H9 (cell line): ENCODE data around the gene MOV10. TPM values are rescaled to one million over a fixed set of nuclear protein-coding genes. Genes with fewer than 3 reads are reported as not detected.

Source experiments
- DNase-seq: peaks from one replicate; pipeline ENCODE4 v3.0.0-alpha.2; 2017
- H2AFZ ChIP-seq: one replicate; pipeline ENCODE4 v1.6.1; 2013; ENCODE audit warnings: mild to moderate bottlenecking, low read length, control low read depth, moderate library complexity
- H2AK5ac ChIP-seq: 2 replicates; pipeline ENCODE4 v1.6.1; 2013; ENCODE audit warnings: low read length, control low read depth, mixed read lengths; ENCODE audit not compliant: insufficient read length
- H2BK120ac ChIP-seq: one replicate; pipeline ENCODE4 v1.6.1; 2013; ENCODE audit warnings: low read depth, mild to moderate bottlenecking, low read length, control low read depth, inconsistent platforms; ENCODE audit not compliant: poor library complexity, severe bottlenecking
- H2BK12ac ChIP-seq: 2 replicates; pipeline ENCODE4 v1.6.1; 2013; ENCODE audit warnings: low read length, control low read depth, mixed read lengths, low read depth; ENCODE audit not compliant: insufficient read length
- H2BK15ac ChIP-seq: 2 replicates; pipeline ENCODE4 v1.6.1; 2013; ENCODE audit warnings: low read depth, low read length, control low read depth
- H2BK20ac ChIP-seq: one replicate; pipeline ENCODE4 v1.6.1; 2013; ENCODE audit warnings: low read depth, mild to moderate bottlenecking, low read length, control low read depth, inconsistent platforms; ENCODE audit not compliant: poor library complexity, severe bottlenecking
- H2BK5ac ChIP-seq: 2 replicates; pipeline ENCODE4 v1.6.1; 2013; ENCODE audit warnings: low read length, control low read depth, mixed read lengths; ENCODE audit not compliant: insufficient read length
- H3K14ac ChIP-seq: 2 replicates; pipeline ENCODE4 v1.6.1; 2013; ENCODE audit warnings: low read length, control low read depth; ENCODE audit not compliant: insufficient read depth
- H3K18ac ChIP-seq: 2 replicates; pipeline ENCODE4 v1.6.1; 2013; ENCODE audit warnings: low read depth, mild to moderate bottlenecking, mixed read lengths, low read length, control low read depth; ENCODE audit not compliant: insufficient read length
- H3K23ac ChIP-seq: 2 replicates; pipeline ENCODE4 v1.6.1; 2013; ENCODE audit warnings: low read length, control low read depth, mixed read lengths, low read depth; ENCODE audit not compliant: insufficient read length
- H3K23me2 ChIP-seq: 2 replicates; pipeline ENCODE4 v1.6.1; 2013; ENCODE audit warnings: low read depth, mild to moderate bottlenecking, mixed read lengths, low read length, control low read depth; ENCODE audit not compliant: insufficient read length, poor library complexity, severe bottlenecking
- H3K27ac ChIP-seq: 2 replicates; pipeline ENCODE4 v1.5.1; 2013; ENCODE audit warnings: low read length, control low read depth, mixed read lengths, low read depth; ENCODE audit not compliant: insufficient read length
- H3K27me3 ChIP-seq: 2 replicates; pipeline ENCODE4 v1.6.1; 2013; ENCODE audit warnings: low read length, control low read depth, inconsistent platforms; ENCODE audit not compliant: insufficient read depth
- H3K4ac ChIP-seq: 2 replicates; pipeline ENCODE4 v1.6.1; 2013; ENCODE audit warnings: low read depth, mild to moderate bottlenecking, control low read depth, inconsistent platforms, low read length, moderate library complexity
- H3K4me1 ChIP-seq: 2 replicates; pipeline ENCODE4 v1.6.1; 2013; ENCODE audit warnings: low read length, control low read depth, inconsistent platforms; ENCODE audit not compliant: insufficient read depth
- H3K4me2 ChIP-seq: 2 replicates; pipeline ENCODE4 v1.6.1; 2013; ENCODE audit warnings: low read length, control low read depth, mixed read lengths; ENCODE audit not compliant: insufficient read length, insufficient read depth
- H3K56ac ChIP-seq: 2 replicates; pipeline ENCODE4 v1.6.1; 2013; ENCODE audit warnings: low read depth, mild to moderate bottlenecking, mixed read lengths, low read length, control low read depth; ENCODE audit not compliant: insufficient read length
- H3K79me1 ChIP-seq: 2 replicates; pipeline ENCODE4 v1.6.1; 2013; ENCODE audit warnings: low read depth, mild to moderate bottlenecking, moderate library complexity, low read length, control low read depth, inconsistent platforms; ENCODE audit not compliant: insufficient read depth, poor library complexity, severe bottlenecking
- H3K79me2 ChIP-seq: 2 replicates; pipeline ENCODE4 v1.6.1; 2013; ENCODE audit warnings: low read length, control low read depth, inconsistent platforms; ENCODE audit not compliant: insufficient read depth
- H3K9ac ChIP-seq: 2 replicates; pipeline ENCODE4 v1.6.1; 2013; ENCODE audit warnings: low read length, control low read depth, mixed read lengths; ENCODE audit not compliant: insufficient read length; ENCODE audit errors: extremely low read depth
- H3K9me3 ChIP-seq: one replicate; pipeline ENCODE4 v1.6.1; 2013; ENCODE audit warnings: low read depth, low read length, inconsistent platforms; ENCODE audit not compliant: control insufficient read depth
- H3T11ph ChIP-seq: one replicate; pipeline ENCODE4 v1.6.1; 2013; ENCODE audit warnings: mild to moderate bottlenecking, low read length, control low read depth, inconsistent platforms
- H4K20me1 ChIP-seq: one replicate; pipeline ENCODE4 v1.6.1; 2013; ENCODE audit not compliant: control insufficient read depth, insufficient read length, insufficient read depth
- H4K5ac ChIP-seq: 2 replicates; pipeline ENCODE4 v1.6.1; 2013; ENCODE audit warnings: low read depth, mild to moderate bottlenecking, mixed read lengths, low read length, control low read depth; ENCODE audit not compliant: insufficient read length
- H4K8ac ChIP-seq: replicated peaks from 2 replicates; pipeline ENCODE4 v1.6.1; 2013; ENCODE audit warnings: low read length, control low read depth, mixed read lengths, low read depth; ENCODE audit not compliant: insufficient read length
- H4K91ac ChIP-seq: 2 replicates; pipeline ENCODE4 v1.6.1; 2013; ENCODE audit warnings: low read depth, mild to moderate bottlenecking, moderate library complexity, mixed read lengths, low read length, control low read depth; ENCODE audit not compliant: insufficient read length
- H3K27ac Mint-ChIP-seq, 3 experiments: 2 replicates in 2 of 3; 3 replicates in 1 of 3; pipeline ENCODE4 v1.8.0; 2020 to 2021; ENCODE audit warnings: mixed read lengths in 3 of 3, mild to moderate bottlenecking in 1 of 3, moderate library complexity in 1 of 3
- H3K27me3 Mint-ChIP-seq: 2 replicates; pipeline ENCODE4 v1.8.0; 2021; ENCODE audit warnings: low read depth, mild to moderate bottlenecking, moderate library complexity, mixed read lengths
- H3K36me3 Mint-ChIP-seq, 3 experiments: 2 replicates in 2 of 3; 3 replicates in 1 of 3; pipeline ENCODE4 v1.8.0; 2020 to 2021; ENCODE audit warnings: low read depth in 3 of 3, mixed read lengths in 3 of 3; ENCODE audit not compliant: insufficient read depth in 1 of 3
- H3K4me1 Mint-ChIP-seq, 2 experiments: 2 replicates each; pipeline ENCODE4 v1.8.0; 2020; ENCODE audit warnings: mixed read lengths in 2 of 2
- H3K4me3 Mint-ChIP-seq, 2 experiments: 2 replicates in 1 of 2; 3 replicates in 1 of 2; pipeline ENCODE4 v1.8.0; 2020 to 2021; ENCODE audit warnings: mild to moderate bottlenecking in 2 of 2, mixed read lengths in 2 of 2, moderate library complexity in 1 of 2
- H3K9me3 Mint-ChIP-seq, 2 experiments: 2 replicates in 1 of 2; 3 replicates in 1 of 2; pipeline ENCODE4 v1.8.0; 2020; ENCODE audit warnings: mild to moderate bottlenecking in 2 of 2, mixed read lengths in 2 of 2, moderate library complexity in 1 of 2
- whole genome bisulfite sequencing: extraction: QIAGEN DNeasy Blood & Tissue Kit; methylation state at CpG from one replicate; pipeline ENCODE4 v1.1.7; 2013; ENCODE audit warnings: missing lambda C conversion rate, low lambda C conversion rate, mixed read lengths; ENCODE audit not compliant: insufficient read length; ENCODE audit errors: extremely low coverage; 5-methylcytosine and 5-hydroxymethylcytosine counted together
- total RNA-seq: library from RNA; stranded (reverse); gene quantifications from 2 replicates; pipeline ENCODE4 v1.2.1, GENCODE V29; 2021
- TF ChIP-seq, protein P1 (sequence below): fragments of 200-600 bp; sonication (generic); conservative IDR thresholded peaks from 3 replicates; pipeline ENCODE4 v1.8.0; 2021; ENCODE audit warnings: antibody characterized with exemption, mild to moderate bottlenecking

MOV10 gene
- total RNA-seq, 1 experiment from 2014 or later: 77.8 TPM

DNA sequence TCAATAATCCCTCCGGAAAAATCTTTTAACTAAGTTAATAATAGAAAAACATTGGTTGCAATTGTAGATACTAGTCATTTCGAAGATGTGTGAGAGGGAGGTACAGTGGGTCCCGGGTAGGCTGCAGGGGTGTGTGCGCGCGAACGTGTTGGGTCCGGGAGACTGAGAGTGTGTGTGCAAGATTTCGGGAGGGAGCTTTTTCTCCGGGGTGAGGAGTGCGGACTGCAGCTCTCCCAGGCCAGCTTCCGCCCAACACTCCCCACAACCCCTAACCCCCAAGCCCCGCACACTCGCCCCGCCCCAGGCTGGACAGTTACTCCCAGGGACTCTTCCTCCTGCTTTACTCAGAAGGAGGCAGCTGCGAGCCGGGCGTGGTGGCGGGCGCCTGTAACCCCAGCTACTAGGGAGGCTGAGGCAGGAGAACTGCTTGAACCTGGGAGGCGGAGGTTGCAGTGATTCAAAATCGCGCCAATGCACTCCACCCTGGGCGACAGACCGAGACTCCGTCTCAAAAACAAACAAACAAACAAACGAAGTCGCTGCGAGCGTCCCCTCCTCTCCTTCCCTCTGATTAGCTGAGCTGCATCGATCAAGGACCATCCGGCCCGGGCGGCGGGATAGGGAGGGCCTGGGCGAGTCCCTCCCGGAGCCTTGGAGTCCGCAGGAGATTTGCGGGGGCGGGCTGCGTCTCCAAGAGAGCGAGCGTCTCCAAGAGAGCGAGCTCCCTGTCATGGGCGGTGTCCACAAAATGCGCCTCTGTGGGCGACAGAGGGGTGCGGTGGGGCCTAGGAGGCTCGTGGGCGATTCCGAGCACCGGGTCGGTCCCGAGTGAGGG, 68.9 kb downstream of the MOV10 start:
- Histone ChIP-seq H4K5ac (no peak overlapping the region), H3K56ac (no peak overlapping the region), H3K9ac (no peak overlapping the region), H3K27ac (no peak overlapping the region), H2BK15ac (no peak overlapping the region), H3K79me1 (no peaks in the 10 kb centered on the region), H4K8ac (no peak overlapping the region), H2BK20ac (no peak overlapping the region), H4K91ac (no peak overlapping the region), H2BK5ac (no peak overlapping the region), H3K79me2 (no peaks in the 10 kb centered on the region), H3K4ac (no peak overlapping the region), H2AFZ (no peak overlapping the region), H3K4me2 (peak overlapping the region; percentile 52), H3T11ph (no peak overlapping the region), H2BK120ac (no peak overlapping the region), H3K4me1 (no peaks in the 10 kb centered on the region), H3K18ac (no peak overlapping the region), H3K9me3 (no peaks in the 10 kb centered on the region), H3K23me2 (peaks cover 8% of the 10 kb centered on the region), H2BK12ac (no peak overlapping the region), H4K20me1 (no peaks in the 10 kb centered on the region), H3K14ac (peak overlapping the region; percentile 38; the same call in 1 of the 2 replicates), H3K27me3 (peaks cover 13% of the 10 kb centered on the region; the same call in 1 of the 2 replicates), H2AK5ac (no peak overlapping the region), H3K23ac (no peak overlapping the region)
- H3K36me3 Mint-ChIP-seq: peaks cover 0 to 7% (median 0%) of the 10 kb centered on the region in 3 experiments; a peak in 1 of 7 replicates
- H3K4me1 Mint-ChIP-seq: peaks cover 4 to 6% of the 10 kb centered on the region in 2 experiments; a peak in 2 of 4 replicates
- peaks cover 1 to 8% of the 10 kb centered on the region in 2 experiments; a peak in 3 of 5 replicates for H3K9me3 Mint-ChIP-seq
- peak overlapping the region; percentile 30 to 57 for H3K4me3 Mint-ChIP-seq
- DNase-seq: peak; percentile 65
- peaks cover 58% of the 10 kb centered on the region for H3K27me3 Mint-ChIP-seq
- WGBS: no CpG with 5 or more reads among the region's 54 CpGs
- no peak overlapping the region for H3K27ac Mint-ChIP-seq
- TF ChIP-seq, protein P1, sequence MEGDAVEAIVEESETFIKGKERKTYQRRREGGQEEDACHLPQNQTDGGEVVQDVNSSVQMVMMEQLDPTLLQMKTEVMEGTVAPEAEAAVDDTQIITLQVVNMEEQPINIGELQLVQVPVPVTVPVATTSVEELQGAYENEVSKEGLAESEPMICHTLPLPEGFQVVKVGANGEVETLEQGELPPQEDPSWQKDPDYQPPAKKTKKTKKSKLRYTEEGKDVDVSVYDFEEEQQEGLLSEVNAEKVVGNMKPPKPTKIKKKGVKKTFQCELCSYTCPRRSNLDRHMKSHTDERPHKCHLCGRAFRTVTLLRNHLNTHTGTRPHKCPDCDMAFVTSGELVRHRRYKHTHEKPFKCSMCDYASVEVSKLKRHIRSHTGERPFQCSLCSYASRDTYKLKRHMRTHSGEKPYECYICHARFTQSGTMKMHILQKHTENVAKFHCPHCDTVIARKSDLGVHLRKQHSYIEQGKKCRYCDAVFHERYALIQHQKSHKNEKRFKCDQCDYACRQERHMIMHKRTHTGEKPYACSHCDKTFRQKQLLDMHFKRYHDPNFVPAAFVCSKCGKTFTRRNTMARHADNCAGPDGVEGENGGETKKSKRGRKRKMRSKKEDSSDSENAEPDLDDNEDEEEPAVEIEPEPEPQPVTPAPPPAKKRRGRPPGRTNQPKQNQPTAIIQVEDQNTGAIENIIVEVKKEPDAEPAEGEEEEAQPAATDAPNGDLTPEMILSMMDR: no peak
